Peyer's patch (tissue), 4 donors: ENCODE results near the gene ARHGEF3.

ENCODE experiments used
- POLR2A ChIP-seq, 2 donors: fragments of 450-650 bp; IDR thresholded peaks; one replicate each; pipeline ENCODE4 v1.5.1; 2017; ENCODE audit warnings: antibody characterized with exemption in 2 of 2, mild to moderate bottlenecking in 2 of 2, moderate library complexity in 2 of 2
- TF ChIP-seq, protein P1 (sequence below), 6 experiments: fragments of 450-650 bp in 4 of 6; fragments of 200-600 bp in 2 of 6; sonication (generic) in 1 of 6; IDR thresholded peaks; one replicate each; pipeline ENCODE4 v1.5.1; 2017 to 2019; ENCODE audit warnings: antibody characterized with exemption in 6 of 6, mild to moderate bottlenecking in 3 of 6, moderate library complexity in 1 of 6

DNA sequence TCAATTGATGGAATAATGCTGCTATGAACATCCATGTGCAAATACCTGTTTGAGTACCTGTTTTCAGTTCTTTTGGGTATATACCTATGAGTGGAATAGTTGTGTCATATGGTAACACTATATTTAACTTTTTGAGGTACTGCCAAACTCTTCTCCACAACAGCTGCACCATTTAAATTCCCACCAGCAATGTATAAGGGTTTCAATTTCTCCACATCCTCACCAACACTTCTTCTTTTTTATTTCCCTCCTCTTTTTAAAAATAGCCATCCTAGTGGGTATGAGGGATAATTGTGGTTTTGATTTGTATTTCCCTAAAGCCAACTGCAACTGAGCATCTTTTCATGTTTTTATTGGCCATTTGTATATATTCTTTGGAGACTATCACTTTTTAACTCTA is 31.3 kb upstream of the ARHGEF3 start:
- TF ChIP-seq, protein P1, sequence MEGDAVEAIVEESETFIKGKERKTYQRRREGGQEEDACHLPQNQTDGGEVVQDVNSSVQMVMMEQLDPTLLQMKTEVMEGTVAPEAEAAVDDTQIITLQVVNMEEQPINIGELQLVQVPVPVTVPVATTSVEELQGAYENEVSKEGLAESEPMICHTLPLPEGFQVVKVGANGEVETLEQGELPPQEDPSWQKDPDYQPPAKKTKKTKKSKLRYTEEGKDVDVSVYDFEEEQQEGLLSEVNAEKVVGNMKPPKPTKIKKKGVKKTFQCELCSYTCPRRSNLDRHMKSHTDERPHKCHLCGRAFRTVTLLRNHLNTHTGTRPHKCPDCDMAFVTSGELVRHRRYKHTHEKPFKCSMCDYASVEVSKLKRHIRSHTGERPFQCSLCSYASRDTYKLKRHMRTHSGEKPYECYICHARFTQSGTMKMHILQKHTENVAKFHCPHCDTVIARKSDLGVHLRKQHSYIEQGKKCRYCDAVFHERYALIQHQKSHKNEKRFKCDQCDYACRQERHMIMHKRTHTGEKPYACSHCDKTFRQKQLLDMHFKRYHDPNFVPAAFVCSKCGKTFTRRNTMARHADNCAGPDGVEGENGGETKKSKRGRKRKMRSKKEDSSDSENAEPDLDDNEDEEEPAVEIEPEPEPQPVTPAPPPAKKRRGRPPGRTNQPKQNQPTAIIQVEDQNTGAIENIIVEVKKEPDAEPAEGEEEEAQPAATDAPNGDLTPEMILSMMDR (IDR thresholded peaks at IDR 0.05) = no peak
- TF ChIP-seq POLR2A (IDR thresholded peaks at IDR 0.05) = no peak
